GM21423 (cell line): ENCODE results near the gene DEPP1.
A peak's percentile ranks its signal among the peaks of the same experiment; 100 is the strongest.

Experiments used
- ATAC-seq: cut with Tn5 transposase; IDR thresholded peaks from one replicate; pipeline ENCODE4 v1.9.1; 2021; ENCODE audit warnings: mild to moderate bottlenecking, moderate library complexity; ENCODE audit not compliant: unreplicated experiment

The DEPP1 gene

GRCh38 chr10:44968091-44968490 is 10.5 kb downstream of the DEPP1 start:
- ATAC-seq, result no peak

- ATAC-seq, result no peak
Observed at GRCh38 chr10:44967616-44968015, 11.0 kb downstream of the DEPP1 start.

DNA sequence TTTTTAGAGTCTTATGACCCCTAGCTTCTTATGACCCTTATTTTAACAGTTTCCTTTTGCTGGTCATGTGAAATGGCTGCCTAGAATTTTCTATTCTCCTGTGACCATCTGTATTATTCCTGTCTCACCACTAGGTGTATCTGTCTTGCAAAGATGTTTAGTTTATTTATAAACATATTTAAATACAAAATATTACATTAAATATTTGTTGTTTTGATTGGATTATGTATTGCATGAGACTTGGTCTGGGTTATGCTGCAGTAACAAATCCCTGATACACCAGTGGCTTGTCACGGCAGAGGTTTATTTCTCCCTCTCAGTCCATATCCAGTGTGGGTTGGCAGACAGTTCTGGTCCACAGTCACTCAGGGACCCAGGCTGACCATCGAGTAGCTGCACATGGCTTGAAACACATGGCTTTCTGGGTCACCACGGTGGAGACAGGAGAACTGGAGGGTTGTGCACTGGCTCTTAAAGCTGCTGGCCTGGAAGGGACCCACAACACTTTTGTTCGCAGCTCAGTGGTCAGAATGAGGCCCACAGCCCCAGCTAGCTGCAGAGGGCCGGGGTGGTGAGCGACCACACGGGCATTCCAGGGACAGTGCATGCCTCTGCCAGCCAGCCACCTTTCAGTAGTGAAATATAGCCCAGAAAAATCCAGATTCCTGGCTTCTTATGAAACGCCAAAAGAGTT is 11.6 kb downstream of the DEPP1 start:
- no peak for ATAC-seq

DNA sequence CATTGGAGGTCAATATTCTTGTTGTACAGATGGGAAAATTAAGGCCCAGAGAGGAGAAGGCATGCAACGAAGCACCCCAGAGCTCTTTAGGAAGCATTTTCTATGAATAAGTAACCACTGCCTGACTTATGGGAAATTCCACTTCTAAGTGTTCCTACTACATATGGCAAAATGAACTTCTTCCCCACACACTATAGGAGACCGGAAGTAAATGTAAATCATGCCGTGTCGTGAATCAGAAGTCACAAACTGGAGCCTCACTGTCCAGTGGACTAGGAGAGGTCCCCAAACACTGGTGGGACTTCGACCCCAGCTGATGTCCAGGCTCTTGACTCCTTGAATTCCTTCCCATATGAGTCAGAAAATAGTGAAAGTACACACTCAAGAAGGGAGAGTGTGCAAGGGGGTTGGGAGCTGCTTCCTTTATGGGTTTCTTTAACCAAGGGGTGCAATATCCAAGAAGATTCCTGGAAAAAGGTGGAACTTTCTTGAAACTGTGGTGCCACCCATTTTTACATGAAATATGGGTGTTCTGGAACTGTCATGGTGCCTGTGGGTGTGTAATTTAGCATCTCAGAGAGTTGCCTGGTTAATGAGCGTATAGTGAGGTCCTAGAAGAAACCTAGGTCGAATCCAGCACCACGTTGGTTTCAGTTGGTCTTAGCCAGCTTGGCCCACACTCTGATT is 12.3 kb downstream of the DEPP1 start:
- peak; percentile 22 for ATAC-seq

- peak; percentile 24 for ATAC-seq
Observed at GRCh38 chr10:44965651-44966097, 12.9 kb downstream of the DEPP1 start.

- no peak for ATAC-seq
Observed at GRCh38 chr10:44965104-44965503, 13.5 kb downstream of the DEPP1 start.

- no peak for ATAC-seq
Observed at GRCh38 chr10:44963772-44964633, 14.6 kb downstream of the DEPP1 start.

DNA sequence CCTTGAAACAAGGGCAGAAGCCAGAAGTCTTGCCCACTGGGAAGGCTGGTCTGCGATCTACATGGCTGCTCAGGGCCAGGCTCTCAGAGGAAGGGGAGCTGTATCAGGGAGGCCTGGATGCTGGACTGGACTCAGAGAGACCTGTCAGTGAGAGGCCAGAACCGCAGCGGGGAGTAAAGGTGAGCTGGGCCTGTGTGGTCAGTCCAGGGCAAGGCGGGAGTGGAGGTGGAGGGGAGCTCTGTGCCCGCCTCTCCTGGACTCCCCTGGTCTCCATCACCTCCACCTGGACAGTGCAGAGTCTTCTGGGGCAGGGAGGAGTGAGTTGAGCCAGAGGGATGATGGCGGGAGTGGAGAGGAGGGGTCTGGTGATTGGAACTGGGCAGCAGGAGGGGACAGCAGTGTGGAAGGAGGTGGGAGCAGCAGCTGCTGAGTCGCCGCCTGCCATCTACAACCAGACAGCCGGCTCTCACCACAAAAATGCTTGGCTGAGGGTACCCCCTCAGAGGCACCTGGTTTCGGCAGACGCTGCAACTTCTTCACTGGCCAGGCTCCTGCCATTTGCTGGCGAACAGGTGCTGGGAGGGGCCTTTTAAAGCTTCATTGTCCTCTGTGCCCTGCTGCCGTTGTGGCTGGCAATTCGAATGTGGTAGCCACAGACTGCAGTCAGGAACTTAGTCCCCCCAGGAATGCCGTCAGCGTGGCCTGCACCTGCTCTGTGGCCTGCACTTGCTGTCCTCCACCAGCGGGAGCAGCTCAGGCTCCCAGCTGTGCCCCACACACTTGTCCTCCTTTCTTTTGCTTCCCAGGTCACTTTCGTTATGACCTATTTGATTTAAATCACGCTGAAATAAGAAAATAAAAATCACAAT is 15.5 kb downstream of the DEPP1 start:
- ATAC-seq, result no peak

DNA sequence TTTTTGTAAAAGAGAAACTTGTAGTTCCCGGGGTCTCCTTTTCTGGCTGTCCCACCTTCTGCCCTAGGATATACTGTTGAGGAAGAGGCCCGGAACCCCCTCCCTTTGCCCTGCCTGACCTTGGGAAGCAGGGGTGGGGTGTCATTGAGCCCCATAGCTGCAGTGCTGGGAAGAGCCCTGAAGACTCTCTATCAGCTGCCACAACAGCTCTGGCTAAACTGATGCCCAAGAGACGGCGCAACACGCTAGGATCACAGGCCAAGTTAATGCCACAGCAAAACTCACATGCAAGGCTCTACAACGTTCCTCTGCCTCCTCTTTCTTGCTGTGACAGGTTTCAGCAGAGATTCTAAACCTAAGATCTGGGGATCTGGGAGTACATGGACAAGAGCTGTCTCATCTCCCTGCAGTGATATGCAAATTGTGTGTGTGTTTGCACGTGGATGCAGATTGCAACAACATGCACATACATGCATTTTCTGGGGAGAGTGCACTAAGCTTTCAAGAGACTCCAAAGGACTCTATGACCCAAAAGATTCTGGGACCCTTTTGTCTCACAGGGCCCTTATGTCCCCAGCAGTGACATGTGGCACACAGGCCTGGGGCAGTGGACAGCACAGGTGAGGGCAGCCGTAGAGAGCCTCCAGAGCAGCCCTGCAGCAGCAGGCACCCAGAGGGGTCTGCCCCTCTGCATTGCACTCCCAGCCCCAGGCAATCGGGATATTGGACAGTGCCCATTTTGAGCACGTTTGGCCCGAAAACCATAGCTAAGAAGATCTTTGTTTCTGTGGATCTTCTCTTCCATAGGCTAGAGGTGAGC is 16.5 kb downstream of the DEPP1 start:
- ATAC-seq, result no peak

DNA sequence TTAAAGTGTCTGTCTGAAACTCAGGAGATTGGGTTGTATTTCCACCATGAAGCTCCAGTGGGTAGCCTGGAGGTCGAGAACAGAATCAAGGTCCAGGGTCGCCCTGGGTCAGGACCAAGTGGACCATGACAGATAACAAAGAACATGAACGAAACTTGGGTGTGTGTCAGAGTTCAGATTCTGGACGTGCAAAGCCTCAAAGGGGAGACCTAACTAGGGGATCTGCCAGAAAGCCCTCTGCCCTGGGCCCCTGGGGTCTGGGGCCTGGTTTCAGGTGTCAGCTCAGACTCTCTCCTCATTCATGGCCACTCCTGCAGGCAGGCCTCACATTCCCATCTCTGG is 17.4 kb downstream of the DEPP1 start:
- no peak for ATAC-seq

DNA sequence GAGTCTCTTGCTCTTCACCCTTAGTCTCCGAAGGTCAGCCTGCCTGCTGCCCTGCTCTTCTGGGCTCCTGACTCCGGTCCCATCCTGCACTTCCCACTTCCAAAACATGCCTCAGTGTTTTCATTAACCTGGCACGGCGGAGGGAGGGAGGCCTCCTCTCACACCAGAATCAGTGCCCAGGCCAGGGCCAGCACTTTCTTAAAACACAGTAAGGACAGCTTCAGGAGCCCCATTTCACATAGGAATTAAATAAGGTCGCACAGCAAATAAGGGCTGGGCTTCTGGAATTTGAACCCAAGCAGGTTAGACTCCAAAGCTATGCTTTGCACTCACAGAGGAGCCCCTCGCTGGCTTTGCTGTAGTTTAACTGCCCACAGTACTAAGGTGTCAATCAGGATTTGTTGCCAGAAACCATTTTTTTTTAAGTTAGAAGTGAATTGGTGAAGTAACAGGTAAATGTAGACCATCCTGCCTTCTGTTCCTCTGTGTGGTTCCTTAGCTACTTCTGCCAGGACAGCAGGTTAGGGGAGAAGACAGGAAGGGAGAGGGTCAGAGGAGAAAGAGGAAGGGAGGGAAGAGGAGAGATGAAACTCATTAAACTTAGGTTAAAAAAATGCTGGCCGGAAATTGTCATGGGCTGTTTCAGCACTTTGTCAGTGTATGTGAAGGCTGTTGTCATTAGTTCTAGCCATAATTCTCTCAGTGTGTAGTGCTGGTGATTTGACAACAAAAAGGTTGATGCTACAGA is 18.0 kb downstream of the DEPP1 start:
- ATAC-seq, result no peak

- no peak for ATAC-seq
Observed at GRCh38 chr10:44960088-44960460, 18.5 kb downstream of the DEPP1 start.

DNA sequence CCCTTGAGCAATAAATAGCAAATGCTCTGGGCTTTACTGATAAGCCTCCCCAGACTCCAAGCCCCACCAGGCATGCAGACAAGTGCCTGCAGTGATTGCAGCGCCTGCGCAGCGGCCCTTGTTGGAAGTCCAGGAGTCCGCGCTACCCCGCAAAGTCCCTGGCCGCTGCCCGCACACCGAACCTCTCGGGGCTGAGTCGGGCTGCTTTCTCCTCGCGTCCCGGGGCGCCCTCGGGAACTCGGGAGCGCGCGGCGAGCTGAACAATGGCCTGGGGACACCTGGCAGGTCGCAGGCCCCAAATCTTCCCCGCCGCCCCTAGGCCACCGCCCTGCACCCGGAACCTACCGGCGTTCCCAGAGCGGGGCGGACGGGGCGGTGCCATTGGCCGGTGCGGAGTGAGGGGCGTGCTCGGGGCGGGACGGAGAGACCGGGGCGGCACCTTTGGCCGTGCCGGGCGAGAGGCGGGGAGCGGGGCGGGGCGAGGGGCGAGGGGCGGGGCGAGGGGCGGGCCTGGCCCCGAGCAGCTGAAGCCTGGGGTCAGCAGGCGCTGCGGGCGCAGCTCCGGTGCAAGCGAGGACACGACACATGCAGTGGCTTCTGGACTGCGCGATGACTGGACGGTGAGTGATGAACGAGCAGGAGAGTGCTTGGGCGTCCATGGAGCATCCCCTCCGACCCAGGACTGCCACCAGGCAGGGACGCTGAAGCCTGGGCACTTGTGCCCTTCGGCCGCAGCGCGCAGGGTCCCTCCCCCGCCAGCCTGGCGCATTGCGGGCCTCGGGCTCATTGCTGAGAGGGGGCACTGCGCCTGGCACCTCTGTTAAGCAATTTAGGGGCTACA is 19.1 kb downstream of the DEPP1 start, which contains the start of gene RASSF4:
RASSF4 (plus strand) TSS at position 556 of the 841 bp plus-strand sequence. CDS start 10,401 bp downstream, outside the sequence.
- peak; percentile 96 for ATAC-seq

DNA sequence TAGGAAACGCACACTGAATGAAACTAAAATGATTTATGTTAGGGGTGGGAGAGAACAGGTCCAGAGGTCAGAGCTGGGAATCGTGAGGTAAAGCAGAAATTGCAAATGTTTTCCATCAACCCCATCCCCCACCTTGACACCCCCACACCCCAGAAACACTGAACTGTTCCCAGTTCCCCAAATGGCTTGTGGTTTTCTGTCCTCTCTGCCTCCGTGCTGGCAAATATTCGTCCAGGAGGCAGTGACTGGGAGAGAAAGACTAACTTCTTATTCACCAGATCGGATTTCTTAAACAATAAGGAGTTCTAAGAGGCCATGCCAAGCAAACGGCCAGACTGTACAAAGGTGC is 19.7 kb downstream of the DEPP1 start:
- ATAC-seq, result no peak

- ATAC-seq, result no peak
Observed at GRCh38 chr10:44958196-44958897, 20.3 kb downstream of the DEPP1 start.

GRCh38 chr10:44956717-44957706 is 21.6 kb downstream of the DEPP1 start:
- ATAC-seq, result no peak

- no peak for ATAC-seq
Observed at GRCh38 chr10:44956226-44956625, 22.4 kb downstream of the DEPP1 start.
